GM21381 (cell line): ENCODE results near the gene DAGLA.

Source experiments
- ATAC-seq: cut with Tn5 transposase; IDR thresholded peaks from one replicate; pipeline ENCODE4 v1.9.1; 2021; ENCODE audit warnings: mild to moderate bottlenecking, moderate library complexity; ENCODE audit not compliant: unreplicated experiment

Gene DAGLA

DNA sequence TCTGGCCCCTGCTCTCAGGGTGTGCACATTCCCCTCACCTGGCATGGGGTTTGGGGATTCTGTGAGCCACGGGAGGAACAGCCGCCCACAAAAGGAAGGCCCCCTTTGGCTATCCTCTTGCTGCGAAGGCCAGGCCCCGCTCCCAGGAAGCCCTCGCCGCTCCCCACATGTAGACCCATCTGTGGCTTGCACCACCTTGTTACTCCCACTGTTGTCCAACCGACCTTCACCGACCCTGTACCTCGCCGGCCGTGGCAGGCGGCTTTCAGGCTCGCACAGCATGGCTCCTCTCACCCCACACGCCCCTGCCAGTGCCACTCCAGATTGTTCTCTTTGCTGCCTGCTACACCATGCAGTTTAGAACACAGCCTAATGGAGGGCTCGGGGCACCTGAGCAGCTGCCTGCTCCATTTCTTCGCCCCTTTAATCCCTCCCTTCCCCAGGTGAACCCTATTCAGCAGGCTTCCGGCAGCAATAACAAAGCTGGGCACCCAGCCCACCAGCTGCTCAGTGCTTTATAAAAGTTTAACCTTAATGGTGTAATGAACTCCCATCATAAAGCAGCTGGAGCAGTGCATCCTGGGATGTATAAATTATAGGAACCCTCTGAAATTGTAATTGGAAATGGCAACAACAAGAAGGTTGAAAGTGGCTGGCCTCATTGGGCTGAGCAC lies 10.7 kb downstream of the DAGLA start:
- no peak for ATAC-seq

DNA sequence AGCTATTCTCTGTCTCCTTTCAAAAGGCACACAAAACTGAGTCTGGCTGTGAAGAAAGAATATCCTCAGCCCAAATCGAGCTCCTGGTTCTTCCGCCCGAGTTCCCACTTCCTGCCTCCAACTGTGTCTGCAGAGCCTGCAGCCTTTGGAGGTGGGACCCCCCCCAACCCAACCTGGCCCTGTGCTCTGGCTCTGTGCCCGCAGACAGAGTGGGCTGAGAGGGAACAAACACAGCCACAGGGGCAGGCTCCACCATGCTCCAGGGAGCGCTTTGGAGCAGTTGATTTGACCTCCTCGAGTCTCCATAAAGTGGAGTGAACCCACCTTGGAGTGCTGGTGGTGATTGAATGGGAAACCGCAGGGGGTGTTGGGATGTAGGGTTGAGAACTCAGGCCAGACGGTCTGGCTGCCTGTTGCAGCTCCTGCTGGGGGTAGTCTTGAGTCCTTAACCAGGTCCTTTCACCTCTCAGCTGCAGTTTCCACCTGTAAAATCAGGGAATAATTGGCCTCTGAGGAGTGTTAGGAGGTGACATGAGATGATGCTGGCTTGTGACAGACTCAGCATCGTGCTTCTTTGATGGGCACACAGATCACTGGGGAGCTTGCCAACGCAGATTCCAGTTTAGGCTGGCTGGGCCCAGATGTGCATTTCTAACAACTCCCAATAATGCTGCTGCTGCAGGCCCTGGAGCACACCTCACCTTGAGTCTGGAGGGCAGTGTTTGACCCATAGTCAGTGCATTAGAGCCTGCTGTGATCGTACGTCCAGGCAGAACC lies 11.4 kb downstream of the DAGLA start:
- no peak for ATAC-seq

DNA sequence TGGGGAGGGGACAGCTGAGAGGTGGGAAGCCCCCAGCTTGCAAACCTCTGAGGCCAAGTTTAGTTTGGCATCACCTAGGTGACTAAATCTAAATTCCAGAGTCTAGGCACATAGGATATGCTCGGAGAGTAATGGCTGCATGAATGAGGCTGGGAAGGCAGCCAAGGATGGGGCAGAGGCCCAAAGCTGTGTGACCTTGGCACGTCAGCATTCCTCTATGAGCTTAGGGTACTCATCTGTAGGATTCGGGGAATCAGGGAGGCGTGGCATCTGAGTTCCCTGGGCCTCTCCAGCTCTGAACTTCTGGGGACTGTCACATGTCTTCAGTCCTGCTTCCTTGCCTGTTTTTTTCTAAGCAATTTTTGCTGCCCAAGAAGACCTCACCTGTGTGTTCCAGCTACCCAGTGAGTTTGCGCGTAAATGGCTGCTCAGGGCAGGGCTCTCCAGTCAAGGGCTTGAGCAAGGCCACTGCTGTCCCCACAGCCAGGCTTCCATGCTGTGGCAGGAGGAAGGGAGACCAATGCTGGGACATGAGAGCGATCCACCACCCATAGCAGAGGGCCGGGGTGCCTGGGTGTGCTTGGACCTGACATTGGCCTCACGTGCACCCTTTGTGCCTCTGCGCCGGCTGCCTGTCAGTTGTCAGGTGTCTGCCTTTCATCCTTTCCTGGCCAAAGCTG lies 13.9 kb downstream of the DAGLA start:
- ATAC-seq = no peak

DNA sequence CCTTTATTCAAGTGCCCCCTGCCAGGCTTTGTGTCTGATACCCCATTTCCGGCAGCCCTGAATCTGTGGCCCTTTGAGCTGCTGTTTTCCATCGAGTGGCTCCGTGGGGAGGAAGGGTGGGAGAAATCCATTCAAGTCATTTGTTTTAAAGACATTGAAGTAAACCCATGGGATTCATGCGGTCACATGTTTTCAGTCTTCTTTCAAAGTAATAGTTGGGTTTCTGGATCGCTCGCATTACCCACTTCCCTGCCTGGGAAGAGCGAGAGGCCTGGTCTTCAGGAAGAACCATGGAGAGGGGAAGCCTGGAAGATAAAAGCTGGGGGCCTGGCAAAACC lies 14.4 kb downstream of the DAGLA start:
- no peak for ATAC-seq

DNA sequence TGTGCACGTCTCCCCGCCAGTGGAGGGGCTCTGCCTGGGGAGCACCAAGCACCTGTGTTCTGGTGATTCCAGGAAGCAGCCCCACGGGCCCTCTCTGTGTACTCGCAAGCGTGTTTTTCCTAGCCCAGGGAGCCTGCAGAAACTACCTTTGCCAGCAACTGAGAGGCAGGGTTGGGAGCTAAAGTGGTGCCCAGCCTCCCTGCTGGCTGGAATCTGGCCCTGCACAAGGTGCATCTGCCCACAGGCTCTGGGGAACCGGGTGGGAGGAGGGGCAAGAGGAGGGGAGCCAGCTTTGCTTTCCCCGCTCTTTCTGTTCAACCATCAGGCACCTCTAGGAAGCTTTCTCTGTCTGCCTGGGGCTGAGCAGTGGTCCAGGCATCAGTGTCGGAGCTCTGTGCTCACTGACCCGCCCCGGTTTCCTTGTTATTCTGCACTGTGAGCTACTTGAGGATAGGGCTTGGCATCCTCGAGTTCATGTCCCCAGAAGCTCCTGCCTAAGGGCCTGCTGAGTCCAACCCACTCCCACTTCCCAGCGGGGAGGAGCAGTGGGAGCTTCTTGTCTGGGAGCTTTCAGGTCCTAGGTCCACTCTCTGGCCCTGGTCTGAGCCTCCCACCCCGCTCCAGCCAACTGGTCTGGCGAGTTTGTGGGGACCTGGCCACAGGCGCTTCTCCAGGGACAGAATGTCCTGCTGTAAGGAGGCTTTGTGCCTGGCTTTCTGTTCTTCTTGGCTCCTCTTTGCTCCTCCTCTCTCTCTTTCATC lies 14.9 kb downstream of the DAGLA start:
- ATAC-seq = no peak

DNA sequence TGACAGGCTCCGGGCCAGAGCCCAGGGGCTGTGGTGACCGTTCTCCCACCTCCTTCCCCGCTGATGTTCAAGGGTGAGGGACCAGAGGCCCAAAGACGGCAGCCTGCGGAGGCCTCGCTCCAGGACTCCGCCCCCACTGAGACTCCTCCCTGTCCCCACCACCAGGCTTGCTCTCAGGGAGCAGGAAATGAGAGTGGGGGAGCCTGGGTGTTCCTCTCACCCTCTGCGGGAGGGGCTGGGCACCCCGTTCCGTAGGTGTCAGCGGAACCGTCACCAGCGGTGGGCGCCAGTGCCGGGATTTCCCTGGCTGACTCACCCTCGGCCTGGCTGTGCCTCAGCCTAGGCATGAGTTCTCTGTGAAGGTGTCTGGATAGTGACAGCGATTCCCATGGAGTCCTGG lies 15.7 kb downstream of the DAGLA start:
- ATAC-seq = no peak

DNA sequence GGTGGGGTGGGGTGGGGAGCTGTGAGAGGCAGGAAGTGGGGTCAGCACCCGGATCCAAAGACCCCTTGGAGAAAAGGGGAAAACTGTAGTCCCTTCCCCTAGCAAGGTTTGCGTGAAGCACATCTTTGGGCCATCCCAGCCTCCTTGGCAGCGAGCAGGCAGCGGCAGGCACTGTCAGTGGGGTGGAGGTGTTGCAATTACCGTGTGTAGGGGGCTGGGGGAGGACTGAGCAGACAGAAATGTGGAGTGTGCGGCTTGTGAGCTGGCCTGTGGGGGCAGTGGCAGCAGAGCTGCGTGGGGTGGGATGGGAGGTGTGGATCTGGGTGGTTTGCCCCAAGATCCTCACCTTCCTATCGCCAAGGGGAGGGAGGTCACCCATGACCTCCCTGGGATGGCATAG lies 16.4 kb downstream of the DAGLA start:
- ATAC-seq = no peak

DNA sequence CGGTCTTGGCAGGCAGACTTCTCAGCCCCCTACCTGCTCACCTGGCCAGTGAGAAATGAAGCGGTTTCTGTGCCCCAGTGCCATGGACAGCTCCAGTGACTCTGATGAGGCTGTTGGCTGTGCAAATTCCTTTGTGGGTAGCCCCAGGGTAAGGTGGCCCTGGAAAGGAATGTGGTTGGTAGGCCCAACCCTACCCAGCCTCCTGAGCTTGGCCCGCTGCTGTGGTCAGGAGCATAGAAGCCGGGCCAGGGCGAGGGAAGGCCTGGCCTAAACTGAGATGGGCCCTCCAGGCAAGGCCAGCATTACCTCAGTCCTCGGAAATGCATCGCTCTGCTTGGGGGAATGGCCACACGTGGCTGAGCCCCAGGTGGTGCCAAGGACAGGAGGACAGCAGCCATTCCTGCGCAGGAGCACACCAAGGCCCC lies 16.9 kb downstream of the DAGLA start:
- no peak for ATAC-seq

DNA sequence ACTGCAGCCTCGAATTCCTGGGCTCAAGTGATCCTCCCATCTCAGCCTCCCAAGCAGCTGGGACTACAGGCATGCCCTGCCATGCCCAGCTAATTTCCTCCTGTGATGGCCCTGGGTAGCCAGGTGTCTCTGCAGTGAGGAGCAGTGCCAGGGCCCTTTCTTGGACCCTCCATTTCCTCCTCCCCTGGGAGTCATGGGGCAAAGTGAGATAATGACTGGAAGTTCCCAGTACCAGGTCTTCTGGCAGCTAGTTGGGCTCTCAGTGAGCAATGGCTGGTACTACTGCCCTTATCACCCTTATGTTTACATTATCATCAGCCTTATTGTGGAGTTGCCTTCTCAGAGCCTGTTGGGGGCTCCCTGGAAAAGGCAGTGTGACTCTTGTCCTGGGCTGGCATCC lies 17.6 kb downstream of the DAGLA start:
- ATAC-seq = no peak

DNA sequence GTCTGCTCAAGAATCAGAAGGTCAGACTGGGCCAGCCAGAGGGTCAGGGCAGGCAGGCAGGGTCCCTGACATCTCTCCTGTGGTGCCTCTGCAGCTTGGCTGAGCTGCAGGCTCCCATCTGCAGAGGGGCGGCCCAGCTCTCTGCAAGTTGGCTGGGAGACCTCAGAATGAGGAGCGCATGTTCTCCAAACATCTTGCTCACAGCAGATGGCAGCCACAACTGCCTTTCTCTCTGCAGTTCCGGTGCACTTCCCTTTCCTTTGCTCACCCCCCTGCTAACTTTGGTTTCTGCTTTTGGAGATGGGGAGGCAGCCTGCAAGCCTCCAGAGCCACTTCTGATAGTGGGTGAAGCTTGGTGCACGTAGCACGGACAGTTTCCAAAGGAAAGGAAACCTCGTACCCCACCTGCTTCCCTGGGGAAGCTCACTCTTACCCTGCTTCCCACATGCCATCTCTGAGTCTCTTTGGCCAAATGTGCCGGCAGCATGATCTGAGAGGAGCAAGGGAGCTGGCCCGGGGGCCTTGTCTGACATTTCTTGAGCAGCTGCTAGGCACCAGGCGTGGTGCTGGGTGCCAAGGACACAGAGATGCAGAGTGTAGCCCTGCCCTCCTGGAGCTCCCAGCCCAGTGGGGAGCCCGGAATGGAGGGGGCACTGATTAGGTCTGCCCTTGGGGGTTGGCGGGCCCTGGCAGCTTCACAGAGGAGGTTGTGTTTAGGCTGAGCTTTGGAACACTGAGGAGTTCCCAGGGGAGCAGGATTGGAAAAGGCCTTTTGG lies 18.2 kb downstream of the DAGLA start:
- no peak for ATAC-seq

DNA sequence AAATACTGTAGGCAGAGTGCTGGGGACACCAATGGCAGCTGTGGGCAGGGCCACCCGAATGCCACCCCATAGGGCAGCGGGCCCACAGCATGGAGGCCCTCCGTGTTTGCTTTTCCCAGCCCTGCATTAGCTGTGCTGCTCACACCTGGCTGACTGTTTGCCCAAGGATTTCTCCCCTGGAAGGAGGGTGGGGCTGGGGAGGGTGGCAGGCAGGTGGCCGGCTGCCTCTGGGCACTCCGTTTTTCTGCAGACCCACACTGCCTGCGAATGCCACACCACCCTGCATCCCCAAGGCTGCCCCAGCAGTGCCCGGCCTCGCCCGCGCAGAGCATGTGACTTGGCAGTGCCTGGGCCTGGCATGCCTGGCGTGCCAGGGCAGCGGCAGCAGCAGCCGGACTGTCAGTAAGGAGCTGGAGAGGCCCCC lies 19.6 kb downstream of the DAGLA start:
- no peak for ATAC-seq

DNA sequence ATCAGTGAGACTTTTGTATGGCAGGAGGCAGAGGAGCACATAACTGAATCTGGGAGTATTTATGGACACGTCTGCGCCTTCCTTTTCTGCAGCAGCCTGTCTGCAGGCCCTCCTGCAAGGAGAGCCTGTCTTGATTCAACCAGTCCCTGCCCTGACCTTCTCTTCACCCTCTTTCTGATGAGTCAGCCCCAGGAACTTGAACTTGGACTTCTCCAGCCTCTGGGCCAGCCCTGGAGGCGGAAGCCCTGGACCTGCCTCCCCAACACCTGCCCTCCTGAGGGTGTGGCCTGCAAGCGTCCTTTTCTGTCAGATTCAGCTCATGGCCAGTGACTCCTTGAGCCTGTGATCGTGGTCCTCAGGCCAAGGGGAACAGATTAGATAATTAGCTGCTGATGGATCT lies 20.0 kb downstream of the DAGLA start:
- no peak for ATAC-seq

DNA sequence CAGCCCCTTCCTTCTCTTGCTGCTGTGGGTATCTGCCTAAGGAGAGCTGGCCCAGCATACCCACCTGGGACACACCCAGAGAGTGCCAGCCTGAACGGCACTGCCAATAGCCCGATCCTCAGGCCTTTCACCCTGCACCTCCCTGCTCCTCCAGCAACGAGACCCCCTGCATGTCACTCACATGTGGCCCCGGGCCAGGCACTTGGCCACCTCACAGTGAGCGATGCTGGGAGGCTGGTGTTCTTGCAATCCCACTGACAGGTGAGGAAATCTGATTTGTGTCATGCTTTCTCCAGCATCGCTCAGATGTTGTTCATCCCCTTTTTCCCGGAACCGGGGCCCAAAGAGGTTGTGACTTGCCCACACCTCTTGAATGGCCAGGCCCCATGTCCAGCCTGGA lies 20.5 kb downstream of the DAGLA start:
- no peak for ATAC-seq

DNA sequence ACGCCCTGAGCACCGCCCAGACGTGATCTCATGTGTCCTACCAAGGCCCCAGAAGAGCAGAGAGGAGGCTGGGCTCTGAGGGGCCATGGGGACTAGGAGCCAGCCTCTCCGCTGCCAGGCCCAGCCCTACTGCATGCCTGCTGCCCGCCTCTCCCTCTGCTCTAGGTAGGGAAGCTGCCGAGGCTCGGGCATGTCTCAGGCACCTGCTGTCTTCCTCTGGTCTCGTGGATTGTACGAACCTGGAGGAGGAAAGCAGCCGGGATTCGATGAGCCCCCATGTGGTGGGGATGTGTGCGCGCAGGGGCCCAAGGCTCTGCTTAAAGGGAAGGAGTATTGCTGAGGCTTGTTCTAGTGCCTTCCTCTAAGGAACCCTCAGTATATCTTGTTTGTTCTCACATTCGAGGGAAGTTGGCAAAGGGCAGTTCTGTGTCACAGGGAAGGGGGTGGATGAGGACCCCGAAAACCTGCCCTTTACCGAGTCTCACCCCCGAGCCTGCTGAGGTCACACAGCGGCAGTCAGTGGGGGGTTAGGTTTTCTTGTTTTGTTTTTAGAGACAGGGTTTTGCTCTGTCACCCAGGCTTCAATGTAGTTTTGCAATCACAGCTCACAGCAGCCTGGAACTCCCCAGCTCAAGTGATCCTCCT lies 21.2 kb downstream of the DAGLA start:
- ATAC-seq = no peak

DNA sequence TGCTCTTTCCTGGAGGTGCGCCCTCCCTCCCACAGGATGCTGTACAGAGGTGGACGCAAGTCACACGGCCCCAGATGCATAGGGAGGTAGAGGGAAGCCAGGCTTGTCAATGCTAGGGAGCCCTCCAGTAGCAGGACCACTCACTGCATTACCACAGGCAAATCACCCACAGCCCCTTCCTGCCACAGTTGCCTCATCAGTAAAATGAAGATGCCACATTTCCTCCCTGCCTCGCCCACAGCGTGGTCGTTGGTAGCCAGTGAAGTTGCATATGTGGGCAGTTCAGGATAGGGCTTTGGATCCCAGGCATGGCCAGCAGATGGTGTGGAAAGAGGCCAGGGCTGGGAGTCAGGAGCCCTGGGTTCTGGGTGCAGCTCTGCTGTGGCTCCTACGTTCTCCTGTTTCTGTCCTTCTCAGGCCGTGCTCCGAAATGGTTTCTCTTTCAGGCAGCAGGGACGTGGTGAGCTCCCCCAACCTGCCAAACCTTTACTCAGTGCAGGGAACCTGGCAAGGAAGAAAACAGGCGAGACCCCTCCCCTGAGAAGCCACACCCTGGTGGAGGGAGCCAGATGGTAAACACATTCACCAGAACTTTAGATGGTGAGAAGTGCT lies 22.6 kb downstream of the DAGLA start:
- no peak for ATAC-seq

DNA sequence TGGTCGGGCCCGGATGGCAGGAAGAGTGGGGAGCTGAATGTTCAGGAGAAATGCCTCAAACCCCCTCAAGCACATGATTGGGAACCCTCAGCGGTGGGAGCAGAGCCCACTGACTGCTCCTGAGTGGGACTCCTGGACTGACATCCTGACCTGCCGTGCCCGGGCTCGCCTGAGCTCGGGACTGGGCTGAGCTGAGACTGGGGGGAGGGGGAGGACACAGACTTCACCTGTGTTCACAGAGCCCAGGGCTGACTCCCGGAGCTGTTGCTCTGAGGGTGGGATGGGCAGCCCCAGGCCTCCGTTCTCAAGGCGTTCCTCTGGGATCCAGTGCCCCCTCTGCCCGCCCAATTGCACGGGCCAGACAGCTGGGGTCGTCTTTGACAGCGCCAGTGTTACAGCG lies 24.6 kb downstream of the DAGLA start:
- no peak for ATAC-seq

DNA sequence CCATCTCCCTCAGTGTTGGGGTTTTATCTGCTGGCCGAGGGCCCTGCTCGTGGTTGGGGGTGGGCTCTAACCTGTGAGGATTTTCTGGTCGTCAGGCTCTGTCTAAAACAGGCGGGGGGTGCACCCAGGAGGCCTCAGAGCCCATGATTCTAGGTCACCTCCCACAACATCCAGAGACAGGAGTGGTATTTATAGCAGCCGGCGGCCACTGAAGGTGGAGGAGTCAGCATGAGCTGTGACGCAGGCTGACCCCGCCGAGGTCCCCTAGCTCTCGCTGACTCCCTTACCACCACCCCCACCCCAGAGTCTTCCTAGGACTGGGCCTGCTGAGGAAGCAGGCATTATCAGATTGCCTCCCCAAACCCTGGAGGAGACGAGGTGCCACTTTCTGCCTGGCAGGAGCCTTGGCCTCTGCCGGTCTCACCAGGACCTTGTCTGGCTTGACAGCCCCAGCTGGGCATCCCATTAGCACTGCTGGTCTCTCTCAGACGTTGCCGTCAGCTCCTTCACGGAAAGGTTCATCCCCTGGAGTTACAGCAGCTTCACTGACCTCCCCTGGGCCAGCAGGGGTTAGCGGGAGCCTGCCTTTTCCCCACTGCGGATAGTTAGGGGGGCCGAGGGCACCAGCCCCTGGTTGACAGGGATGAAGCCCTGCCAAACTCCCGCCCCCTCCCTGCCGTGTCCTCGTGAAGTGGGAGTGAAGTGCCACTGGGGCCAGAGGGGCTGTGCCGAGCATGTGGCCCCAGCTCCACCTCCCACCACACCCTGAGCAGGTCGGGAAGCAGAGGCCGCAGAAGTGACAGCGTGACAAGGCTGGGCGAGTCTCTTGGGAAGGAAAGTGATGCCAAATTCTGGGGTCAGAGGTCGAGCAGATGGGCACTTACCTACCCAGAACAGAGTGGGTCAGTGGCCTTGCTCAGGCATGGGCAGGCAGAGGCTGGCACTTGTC lies 26.5 kb downstream of the DAGLA start:
- ATAC-seq = no peak

DNA sequence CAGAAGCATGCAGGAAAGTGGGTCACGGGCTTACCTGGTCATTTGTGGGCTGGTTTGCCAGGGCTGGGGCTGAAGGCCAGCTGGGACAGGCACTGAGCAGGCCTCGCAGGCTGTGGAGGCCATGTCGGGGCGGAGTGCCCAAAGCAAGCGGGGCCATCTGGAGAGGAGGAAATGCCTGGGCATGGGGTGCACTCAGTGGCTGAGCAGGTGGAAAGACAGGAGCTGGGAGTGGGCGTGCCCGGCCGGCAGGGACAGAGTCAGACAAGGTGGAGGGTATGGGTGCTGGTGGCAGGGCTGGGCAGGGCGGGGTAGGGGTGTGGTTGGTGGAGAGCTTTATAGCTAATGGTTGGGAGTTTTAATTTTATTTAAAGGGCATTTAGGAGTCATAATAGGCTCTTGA lies 27.4 kb downstream of the DAGLA start:
- ATAC-seq = no peak

DNA sequence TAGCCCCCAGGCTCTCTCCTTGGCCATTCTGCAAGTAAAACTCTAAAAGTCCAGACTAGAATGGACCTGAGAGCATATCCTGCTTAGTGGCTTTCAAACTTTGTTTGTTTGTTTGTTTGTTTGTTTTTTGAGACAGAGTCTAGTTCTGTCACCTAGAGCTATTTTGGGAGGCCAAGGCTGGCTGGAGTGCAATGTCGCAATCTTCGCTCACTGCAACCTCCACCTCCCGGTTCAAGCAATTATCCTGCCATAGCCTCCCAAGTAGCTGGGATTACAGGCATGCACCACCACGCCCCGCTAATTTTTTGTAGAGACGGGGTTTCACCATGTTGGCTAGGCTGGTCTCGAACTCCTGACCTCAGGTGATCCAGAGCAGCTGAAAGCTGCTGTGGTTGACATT lies 28.9 kb downstream of the DAGLA start:
- no peak for ATAC-seq
